ENCODE measurements around the gene FBXO42.
"Not testable (repeated sequence)": the region's sequence is repeated elsewhere in the genome, so short reads cannot be mapped to it uniquely, and the experiment has no call there.

Gene FBXO42

DNA sequence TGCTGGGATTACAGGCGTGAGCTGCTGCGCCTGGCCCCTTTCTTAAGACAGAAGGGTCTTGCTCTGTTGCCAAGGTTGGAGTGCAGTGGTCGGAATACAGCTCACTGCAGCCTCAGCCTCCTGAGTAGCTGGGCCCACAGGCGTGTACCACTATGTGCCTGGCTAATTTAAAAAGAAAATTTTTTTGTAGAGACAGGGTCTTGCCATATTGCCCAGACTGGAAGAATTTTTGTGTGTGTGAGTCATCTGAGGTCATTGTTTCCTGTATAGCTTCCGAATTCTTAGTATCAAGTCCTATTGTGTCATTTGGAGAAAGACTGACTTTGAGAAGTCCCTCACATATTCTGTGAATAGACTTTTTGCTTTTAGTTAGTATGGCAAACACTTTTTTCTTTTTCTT lies 19.4 kb upstream of the FBXO42 start:
- DNase-seq, result no peak

DNA sequence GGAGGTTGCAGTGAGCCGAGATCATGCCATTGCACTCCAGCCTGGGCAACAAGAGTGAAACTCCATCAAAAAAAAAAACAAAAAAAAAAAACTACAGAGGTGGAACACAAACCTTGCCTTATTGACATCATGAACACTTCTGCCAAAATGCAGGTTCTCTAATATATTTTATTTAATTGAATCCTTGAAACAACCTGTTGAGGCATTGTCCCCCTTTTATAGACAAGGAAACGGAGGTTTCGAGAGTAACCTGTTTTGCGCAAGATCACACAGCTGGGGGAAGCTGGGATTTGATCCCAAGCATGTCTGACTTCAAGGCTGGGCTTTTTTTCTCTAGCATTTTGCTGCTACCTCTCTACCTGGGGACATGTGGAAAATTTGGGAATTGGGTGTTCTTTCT lies 17.5 kb upstream of the FBXO42 start:
- DNase-seq, result no peak

DNA sequence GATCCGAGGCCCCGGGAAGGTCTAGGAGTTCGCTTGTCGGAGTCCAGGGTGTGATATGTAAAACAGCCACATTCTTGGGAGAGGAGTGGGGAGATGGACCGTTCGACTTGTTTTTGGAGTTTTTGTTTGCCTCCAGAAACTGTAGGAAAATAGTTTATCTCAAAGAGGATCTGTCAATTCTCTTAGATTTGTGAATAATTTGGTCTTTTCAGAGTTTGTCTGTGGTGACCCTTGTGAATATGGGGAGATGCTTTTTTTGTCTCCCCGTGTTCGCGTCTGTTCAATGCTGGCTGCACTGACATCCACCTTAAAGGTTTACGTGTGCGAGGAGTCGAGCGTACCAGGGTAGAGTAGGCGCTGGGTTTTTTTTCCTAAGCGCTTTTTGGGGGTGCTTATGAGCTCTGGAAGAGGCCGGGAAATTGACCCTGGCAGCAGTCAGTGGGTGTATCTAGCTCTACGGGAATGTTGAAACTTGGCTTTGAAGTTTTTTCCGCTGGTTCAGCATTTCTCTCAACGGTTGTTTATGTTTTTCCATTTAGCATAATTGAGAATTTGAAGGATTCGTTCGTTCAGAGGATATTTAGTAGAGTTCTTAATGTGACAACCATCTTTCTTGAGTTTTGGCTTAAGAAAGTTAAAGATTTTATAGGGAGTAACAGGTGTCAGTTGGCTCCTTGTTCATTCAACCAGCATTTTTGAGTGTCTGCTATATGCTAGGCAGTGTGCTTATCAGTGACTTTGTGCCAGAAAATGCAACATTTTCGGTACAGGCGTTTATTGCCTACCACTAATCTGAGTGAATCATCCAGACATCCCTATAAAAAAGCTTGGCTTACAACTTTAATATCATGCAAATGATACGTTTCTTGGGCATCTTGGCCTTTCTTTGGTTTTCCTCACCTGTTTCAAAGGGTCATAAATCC lies 15.9 kb upstream of the FBXO42 start:
- no peak for DNase-seq

DNA sequence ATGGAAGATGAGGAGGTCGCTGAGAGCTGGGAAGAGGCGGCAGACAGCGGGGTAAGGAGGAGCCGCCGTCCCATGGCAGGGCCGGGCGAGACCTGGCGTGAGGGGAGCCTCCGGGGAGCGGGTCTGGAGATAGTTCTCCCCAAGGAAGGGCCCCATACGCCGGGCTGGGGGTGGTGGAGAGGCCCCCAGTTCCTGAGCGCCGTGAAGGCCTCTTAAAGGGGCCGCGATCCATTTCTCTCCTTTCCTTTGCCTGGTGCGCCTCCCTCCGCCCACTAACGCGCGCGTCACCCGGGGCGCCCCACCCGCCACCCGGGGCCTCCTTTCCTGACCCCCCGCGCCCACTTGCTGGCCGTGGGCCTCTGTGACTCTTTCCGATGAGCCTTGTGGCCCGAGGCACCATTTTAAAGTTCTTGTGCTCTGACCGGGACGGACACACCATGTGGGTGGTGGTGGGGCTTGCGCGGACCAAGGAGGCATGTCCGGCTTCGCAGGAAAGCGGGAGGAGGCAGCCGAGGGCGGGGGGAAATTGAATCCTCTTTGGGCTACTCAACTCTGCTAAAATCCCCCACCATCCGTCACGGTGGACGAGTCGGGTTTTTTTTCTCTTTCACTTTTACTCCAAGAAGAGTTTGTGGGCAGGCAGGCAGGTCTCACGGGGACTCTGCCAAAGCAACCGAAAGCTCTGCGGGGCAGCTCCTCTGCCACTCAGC lies 15.1 kb upstream of the FBXO42 start:
- peak; percentile 79 for DNase-seq

DNA sequence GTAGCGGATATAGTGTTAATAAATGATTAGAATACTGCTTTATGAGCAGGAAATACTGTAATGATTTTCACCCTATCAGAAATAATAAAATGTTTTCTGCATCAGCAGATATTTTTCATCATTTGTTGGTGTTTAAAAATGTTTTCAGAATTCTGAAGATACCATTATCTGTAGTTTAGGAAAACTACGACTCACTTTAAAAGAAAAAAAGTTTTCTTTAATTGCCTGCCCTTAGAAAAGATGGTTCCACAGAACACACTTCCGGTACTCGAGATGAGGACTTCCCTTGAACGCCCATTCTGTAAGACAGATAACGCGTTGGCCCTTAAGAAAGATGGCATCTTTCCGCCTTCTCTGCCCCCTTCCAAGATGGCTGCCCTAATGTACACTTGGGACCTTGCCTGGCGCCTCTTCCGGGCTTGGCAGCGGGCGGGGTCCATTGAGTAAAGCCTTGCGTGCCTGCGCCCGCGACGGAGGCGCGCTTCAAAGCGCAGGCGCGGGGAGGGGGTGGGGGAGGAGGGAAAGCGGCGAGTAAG lies 14.5 kb upstream of the FBXO42 start, which contains the start of gene SZRD1:
Gene SZRD1 (plus strand): TSS at position 521 of the 536 bp plus-strand sequence. CDS start 16 bp downstream, outside the sequence.
- DNase-seq, result peak; percentile 100

DNA sequence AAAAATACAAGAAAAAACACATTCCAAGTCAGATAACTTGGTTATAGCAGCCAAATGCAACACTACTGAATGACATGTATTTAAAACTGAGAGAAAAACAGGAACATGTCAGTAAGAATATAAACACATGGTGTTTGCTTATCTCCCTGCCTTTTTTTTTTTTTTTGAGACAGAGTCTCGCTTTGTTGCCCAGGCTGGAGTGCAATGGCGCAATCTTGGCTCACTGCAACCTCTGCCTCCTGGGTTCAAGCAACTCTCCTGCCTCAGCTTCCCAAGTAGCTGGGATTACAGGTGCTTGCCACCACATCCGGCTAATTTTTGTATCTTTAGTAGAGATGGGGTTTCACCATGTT lies 12.8 kb upstream of the FBXO42 start:
- not testable (repeated sequence) for DNase-seq

DNA sequence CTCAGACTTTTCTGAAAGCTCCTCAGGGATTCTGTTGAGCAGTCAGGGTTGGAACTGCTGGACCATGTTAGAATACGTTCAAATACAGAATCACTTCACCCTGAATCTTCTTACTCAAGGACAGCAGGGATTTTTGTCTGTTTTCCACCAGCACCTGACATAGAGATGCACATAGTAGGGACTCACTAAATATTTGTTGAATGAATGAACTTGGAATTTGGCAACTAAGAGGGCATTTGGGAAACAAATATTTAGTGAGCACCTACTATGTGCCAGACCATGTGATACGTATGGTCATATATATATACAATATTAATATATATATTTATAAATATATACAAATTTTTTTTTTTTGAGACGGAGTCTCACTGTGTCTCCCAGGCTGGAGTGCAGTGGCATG lies 4.6 kb upstream of the FBXO42 start:
- no peak for DNase-seq

DNA sequence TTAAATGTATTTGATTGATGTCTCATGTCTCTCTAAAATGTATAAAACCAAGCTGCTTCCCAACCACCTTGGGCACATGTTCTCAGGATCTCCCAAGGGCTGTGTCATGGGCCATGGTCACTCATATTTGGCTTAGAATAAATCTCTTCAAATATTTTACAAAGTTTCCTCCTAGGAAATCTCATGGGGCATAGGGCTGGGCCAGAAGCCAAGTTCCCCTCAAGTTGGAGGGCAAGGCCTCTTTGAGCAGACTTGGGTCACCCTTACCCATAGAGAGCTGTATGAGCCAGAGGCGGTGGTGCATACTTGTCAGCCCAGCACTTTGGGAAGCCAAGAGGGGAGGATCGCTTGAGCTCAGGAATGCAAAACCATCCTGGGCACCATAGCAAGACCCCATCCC lies 2.3 kb upstream of the FBXO42 start:
- DNase-seq, result no peak

DNA sequence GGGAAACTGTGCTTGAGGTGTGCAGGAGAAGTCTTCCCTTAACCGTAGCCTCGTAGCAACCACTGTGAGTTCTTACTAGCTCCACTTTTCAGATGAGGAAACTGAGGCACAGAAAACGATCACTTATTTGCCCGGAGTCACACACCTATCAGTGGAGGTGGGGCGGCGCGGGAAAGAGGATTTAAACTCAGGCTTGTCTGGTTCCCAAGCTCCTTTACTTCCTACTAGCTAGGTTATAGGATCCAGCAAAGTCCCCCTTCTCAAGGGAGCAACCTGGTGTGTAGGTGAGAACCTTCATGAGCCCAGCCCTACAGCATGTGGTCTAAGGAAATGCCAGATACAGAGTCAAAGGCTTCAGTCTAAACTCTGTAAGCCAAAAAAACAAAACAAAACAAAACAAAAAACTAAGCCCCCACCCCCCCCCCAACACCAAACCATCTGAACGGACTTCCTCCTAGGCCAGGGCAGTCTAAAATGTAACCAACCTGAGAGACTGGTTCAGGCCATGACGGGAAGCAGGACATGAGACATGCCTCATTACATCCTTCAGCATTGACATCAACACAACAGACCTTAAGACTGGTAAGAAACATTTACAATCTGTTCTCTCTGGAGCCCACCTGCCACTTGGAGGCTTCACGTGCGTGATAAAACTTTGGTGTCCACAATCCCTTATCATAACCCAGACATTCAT lies 709 bp upstream of the FBXO42 start:
- DNase-seq, result no peak

DNA sequence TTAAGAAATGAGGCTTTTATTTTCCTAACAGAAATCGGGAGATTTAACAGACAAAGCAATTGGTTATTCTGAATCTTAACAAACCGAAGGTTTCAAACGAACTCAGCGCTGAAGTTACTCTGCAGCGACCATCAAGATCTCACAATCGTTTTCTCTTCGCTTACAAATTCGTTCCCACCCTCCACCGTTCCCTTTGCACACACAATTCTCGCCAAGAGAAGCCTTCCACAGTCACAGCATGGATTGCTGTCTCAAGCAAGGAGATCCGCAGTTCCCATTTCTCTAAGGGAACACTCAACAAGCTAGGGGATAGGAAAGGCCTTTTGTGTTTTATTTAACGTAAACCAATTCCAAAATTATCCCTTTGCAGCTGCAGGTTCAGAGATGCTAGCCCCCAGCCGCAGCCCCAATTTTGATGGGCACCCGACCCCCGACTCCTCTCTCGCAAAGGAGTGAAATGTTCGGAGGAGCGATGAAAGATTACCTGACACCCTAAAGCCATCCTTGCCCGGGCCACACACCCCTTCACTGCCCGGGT lies 755 bp downstream of the FBXO42 start:
- peak; percentile 0 for DNase-seq

DNA sequence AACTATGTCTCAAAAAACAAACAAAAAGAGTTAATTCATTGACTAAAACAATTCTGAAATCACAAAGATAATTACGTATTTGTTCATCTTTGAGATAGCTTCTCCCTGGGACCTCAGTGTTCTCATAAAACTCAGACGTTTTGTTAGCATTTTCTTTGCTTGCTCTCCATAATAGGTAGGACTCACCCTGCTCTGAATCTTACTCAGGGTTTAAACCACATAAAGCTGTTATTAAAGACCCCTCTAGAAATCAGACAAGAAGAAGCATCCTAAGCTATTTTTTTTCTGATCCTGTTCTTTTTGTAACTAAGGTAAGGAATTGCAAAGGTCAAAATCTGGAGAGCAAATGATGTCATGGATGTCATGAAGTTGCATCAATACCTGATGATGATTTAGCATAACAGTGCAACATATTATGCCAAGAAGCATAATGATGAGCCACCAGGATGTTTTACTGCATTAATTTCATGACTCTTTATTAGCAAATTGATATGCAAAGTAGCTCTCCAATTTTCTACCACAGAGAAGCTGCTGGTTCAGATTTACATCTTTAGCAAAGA lies 2.4 kb downstream of the FBXO42 start:
- DNase-seq, result no peak

DNA sequence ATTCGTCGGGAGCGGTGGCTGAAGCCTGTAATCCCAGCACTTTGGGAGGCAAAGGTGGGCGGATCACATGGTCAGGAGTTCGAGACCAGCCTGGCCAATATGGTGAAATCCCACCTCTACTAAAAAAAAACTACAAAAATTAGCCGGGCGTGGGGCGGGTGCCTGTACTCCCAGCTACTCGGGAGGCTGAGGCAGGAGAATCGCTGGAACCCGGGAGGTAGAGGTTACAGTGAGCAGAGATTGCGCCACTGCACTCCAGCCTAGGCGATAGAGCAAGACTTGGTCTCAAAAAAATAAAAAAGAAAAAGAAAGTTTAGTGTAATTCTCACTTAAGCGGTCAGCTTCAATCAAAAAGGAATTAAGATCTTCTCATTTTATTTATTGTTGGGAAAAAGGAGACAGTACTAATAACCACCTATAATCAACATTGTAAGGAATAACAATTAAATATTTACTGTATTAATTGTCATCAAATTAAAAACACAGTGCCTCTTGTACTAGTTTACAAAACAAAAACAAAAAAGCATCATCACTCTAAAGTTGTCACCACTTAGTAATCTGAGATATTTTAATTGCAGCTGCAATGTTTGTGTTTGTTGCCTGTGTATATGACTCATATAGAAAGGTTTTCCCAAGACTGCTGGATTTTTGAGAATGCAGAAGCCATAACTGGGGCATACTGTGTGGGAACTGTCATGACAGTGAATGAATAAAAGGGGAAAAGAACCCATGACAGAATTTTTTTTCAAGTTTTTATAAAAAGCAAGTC lies 3.7 kb downstream of the FBXO42 start:
- no peak for DNase-seq

DNA sequence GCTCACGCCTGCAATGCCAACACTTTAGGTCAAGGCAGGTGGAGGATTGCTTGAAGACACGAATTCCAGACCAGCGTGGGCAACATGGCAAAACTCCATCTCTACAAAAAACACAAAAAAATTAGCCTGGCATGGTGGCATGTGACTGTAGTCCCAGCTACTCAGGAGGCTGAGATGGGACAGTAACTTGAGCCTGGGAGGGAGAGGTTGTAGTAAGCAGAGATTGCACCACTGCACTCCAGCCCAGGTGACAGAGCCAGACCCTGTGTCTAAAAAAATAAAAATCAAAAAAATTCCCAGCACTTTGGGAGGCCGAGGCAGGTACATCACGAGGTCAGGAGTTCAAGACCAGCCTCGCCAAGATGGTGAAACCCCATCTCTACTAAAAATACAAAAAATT lies 9.0 kb downstream of the FBXO42 start:
- not testable (repeated sequence) for DNase-seq

DNA sequence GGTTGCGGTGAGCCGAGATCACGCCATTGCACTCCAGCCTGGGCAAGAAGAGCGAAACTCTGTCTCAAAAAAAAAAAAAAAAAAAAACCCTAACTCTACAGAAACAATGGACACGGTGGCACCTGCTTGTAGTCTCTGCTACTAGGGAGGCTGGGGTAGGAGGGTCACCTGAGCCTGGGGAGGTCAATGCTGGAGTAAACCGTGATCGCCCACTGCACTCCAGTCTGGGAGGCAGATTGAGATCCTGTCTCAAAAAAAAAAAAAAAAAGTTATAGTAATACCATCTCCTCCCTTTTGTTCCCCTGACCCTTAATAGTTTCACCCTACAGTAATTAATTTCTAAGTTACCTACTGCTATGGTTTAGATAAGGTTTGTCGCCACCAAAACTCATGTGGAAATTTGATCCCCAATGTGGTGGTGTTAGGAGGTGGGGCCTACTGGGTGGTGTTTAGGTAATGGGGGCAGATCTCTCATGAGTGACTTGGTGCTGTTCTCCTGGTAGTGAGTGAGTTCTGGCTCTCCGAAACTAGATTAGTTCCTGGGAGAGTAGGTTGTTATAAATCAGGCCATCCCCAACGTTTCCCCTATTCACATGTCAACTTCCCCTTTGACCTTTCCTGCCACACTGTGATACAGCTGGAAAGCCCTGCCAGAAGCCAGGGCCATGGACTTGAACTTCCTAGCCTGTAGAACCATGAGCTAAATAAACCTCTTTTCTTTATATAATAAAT lies 9.8 kb downstream of the FBXO42 start:
- DNase-seq, result no peak

DNA sequence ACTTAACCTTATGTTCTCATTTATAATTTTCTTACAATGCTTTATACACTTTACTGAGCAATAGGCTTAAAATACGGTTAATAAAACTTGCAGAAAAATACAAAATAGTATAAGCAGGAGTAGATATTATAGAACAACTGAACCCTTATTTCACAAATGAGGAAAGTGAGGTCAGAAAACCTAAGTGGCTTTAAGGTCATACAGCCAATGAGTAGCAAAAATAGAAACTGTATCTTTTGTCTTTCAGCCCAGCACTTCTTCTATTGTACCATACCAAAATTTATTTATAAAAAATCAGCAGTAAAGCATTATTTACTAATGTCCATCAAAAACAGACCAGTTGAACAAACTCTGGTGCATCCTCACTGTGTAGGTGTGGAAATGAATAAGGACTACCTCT lies 11.6 kb downstream of the FBXO42 start:
- DNase-seq, result no peak

DNA sequence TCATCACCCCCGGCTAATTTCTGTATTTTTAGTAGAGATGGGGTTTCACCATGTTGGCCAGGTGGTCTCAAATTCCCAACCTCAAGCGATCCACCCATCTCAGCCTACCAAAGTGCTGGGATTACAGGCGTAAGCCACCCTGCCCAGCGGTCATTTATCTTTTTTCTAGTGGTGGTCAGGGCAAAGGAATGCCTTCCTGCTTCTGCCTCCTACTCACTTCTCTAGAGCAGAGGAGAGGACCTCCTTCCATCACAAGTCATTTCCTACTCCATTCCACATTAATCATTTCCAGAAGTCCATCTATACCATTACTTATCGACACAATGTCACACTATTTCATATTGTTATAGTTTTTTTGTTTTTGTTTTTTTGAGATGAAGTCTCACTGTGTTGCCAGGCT lies 13.3 kb downstream of the FBXO42 start:
- DNase-seq, result no peak

DNA sequence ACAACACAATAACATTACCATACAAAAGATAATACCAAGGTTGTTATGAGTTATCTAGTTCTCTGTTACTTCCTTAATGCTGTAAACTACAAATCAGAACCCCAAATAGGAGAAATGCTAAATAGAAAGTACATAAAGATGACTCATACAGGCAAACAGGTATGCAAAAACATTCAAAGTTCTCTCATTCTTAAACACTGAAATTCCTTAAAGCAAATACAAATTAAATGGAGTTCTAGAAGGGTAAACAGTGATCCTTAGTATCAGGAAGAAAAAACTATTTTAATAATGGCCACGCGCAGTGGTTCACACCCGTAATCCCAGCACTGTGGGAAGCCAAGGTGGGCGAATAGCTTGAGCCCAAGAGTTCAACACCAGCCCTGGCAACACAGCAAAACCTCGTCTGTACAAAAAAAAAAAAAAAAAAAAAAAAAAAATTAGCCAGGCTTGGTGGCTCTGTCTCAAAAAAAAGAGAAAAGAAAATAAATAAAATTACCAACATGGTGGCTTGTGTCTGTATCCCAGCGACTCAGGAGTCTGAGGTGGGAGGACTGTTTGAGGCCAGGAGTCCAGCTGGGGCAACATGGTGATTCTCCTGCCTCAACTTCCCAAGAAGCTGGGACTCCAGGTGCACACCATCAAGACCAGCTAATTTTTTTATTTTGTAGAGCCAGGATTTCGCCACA lies 17.5 kb downstream of the FBXO42 start:
- no peak for DNase-seq

DNA sequence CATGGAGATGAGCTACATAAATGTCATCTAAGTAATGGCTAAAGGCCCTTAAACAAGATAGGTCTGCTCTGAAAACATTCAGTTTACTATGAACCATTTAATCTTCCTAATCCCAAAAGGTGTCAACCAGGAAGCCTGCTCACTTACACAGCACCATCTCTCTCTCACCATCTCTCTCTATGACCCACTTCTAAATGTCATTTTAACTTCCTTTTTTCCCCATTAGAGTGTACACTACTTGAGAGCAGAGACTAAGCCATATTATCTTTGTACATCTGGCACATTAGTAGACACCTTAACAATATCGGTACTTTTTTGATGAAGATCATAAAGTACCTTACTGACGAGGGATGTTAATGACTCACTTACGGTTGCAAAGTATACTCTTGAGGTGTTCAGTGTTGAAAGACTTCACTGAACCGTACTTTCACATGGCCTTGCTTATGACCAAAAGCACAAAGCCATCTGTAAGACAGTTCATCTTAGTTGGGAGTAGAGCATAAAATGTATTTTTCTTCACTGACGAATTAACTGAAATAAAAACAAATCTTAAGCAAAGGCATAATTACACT lies 25.4 kb downstream of the FBXO42 start:
- DNase-seq, result no peak

DNA sequence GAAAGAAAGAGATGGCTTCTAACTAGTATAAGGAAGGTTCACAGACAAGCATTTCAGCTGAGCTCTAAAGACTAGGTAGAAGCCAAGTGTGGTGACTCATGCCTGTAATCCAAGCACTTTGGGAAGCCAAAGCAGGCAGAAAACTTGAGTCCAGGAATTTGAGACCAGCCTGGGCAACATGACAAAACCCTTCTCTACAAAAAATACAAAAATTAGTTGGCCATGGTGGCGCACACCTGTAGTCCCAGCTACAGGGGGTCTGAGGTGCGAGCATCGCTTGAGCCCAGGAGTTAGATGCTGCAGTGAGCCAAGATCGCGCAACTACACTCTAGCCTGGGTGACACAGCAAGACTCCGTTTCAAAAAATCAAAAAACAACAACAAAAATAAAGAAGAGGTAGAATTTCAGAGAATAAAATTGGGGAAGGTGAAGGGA lies 27.8 kb downstream of the FBXO42 start:
- DNase-seq, result no peak

Data from NCI-H1105 (cell line).